ENCODE results near the gene NELFB. TPM values are rescaled to one million over a fixed set of nuclear protein-coding genes. Genes with fewer than 3 reads are reported as not detected.

NELFB gene
- total RNA-seq, 3 donors from 2014 or later: 32.6 to 39.2 (median 38.7) TPM

DNA sequence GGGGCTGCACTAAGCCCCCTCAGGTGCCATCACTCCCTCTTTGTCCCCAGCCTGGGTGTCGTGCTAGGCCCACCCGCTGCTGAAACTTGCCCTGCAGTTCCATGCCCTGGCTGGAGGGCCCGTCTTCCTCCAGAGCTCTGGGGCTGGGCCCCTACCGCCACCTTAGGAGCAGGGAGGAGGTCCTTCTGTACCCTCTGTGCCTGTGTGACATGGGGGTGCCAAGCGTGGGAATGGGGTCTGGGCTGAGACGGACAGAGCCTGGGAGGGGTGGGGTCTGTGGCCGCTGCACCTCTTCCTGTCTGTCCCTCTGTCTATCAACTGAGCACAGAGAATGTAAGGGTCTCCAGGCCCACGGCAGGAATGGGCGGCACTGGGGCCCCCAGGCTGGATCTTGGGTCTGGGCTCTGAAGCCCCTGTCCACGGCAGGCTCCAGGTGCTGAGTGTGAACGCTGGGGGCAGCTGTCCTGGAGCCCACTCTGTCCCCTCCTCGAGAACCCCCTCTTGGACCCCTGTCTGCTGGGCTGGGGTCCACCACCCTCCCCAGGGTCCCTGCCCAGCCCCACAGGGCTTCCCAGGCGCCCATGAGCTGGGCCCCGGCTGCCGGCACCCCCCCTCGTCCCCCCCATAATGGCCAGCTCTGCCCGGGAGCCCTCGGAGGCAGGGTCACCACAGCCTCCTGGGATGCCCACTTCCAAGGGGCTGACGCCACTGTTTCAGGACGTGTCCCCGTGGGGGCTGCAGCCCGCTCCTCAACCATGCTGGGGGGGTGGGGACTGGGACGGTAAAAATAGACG, 62.8 kb downstream of the NELFB start:
- Histone ChIP-seq H3K27me3 (no peaks in the 10 kb centered on the region), H3K27ac (peak overlapping the region in 1 of 2 donors; percentile 45), H3K36me3 (no peaks in the 10 kb centered on the region), H3K4me1 (peaks cover 0 to 7% of the 10 kb centered on the region in 2 donors), H3K4me3 (no peak overlapping the region), H3K9me3 (no peaks in the 10 kb centered on the region)
- intact Hi-C loops (cut with DNase I; ENCODE audit: low total_unique reads): no loop called here
- TF ChIP-seq POLR2A (IDR thresholded peaks at IDR 0.05) (no peak), POLR2AphosphoS5 (IDR thresholded peaks at IDR 0.05) (no peak)
- TF ChIP-seq, protein P1, sequence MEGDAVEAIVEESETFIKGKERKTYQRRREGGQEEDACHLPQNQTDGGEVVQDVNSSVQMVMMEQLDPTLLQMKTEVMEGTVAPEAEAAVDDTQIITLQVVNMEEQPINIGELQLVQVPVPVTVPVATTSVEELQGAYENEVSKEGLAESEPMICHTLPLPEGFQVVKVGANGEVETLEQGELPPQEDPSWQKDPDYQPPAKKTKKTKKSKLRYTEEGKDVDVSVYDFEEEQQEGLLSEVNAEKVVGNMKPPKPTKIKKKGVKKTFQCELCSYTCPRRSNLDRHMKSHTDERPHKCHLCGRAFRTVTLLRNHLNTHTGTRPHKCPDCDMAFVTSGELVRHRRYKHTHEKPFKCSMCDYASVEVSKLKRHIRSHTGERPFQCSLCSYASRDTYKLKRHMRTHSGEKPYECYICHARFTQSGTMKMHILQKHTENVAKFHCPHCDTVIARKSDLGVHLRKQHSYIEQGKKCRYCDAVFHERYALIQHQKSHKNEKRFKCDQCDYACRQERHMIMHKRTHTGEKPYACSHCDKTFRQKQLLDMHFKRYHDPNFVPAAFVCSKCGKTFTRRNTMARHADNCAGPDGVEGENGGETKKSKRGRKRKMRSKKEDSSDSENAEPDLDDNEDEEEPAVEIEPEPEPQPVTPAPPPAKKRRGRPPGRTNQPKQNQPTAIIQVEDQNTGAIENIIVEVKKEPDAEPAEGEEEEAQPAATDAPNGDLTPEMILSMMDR (IDR thresholded peaks at IDR 0.05): no peak
- DNase-seq (ENCODE audit: low spot score in 2 of 2): no peak

DNA sequence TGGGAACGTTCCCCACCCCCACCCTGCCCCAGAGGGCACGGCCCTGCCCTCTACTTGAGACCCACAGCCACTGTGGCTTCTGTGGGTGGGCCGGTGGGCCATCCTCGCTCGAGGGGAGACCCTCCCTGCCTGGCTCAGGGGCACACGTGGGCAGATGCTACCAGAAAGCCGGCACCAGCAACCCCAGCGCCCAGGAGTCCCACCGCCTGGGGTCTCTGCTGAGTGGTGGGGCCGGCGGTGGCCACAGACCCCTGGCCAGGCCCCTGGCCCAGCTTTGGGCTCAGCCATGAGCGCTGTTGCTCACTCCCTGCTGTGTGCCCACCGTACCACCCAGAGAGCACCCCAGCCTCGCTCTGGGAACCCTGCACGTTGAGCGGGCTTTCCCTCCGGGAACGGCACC, 63.5 kb downstream of the NELFB start:
- Histone ChIP-seq H3K4me3 (peak overlapping the region in 1 of 3 donors; percentile 4), H3K9me3 (no peaks in the 10 kb centered on the region), H3K4me1 (peaks cover 0 to 7% of the 10 kb centered on the region in 2 donors), H3K27ac (peak overlapping the region; percentile 8 to 45), H3K36me3 (no peaks in the 10 kb centered on the region), H3K27me3 (no peaks in the 10 kb centered on the region)
- DNase-seq (ENCODE audit: low spot score in 2 of 2): no peak
- intact Hi-C loops (cut with DNase I; ENCODE audit: low total_unique reads): no loop called here
- TF ChIP-seq, protein P1 (IDR thresholded peaks at IDR 0.05): no peak
- no peak for TF ChIP-seq POLR2A (IDR thresholded peaks at IDR 0.05)
- no peak for TF ChIP-seq POLR2AphosphoS5 (IDR thresholded peaks at IDR 0.05)

DNA sequence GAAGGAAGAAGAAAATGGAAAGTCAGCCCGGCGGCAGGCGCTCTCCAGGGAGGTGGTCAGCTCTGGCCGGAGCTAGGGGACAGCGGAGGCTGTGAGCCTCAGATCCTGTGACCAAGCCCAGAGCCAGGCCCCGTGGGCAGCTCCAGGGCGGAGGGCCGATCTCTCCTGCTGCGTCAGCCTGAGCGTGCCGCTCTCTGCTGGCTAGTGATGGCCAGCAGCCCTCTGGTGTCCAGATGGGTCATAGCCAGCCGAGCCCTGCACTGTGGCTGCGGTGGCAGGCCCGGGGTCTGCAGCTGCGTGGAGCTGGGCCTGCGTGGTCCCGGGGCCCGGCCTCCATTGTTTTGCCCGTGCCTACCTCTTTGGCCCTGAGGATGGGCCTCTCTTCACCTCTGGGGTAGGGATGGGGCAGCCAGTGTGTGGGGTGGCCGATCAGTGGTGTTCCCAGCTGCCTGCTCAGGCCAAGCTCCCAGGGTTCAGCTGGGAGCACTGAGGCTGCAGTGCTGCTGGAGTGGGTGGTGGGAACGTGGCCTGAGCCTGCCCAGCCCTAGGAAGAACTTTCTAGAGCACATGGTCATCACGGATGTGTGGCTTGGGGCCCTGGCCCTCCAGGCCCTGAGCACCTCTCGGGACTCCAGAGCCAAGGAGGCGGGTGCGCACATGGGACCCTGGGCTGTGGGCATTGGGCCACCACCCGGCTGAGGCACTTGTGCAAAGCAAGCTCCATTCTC, 64.0 kb downstream of the NELFB start:
- DNase-seq (ENCODE audit: low spot score in 2 of 2): peak in 1 of 2 donors; percentile 50
- H3K9me3 ChIP-seq: no peaks in the 10 kb centered on the region
- H3K27me3 ChIP-seq: no peaks in the 10 kb centered on the region
- intact Hi-C loops (cut with DNase I; ENCODE audit: low total_unique reads): no loop called here
- TF ChIP-seq, protein P1 (IDR thresholded peaks at IDR 0.05): no peak
- TF ChIP-seq POLR2A (IDR thresholded peaks at IDR 0.05) (no peak), POLR2AphosphoS5 (IDR thresholded peaks at IDR 0.05) (no peak)
- no peaks in the 10 kb centered on the region for H3K36me3 ChIP-seq
- peak overlapping the region in 1 of 2 donors; percentile 45 for H3K27ac ChIP-seq
- peak overlapping the region in 1 of 3 donors; percentile 4 for H3K4me3 ChIP-seq
- peaks cover 0 to 5% of the 10 kb centered on the region in 2 donors for H3K4me1 ChIP-seq

DNA sequence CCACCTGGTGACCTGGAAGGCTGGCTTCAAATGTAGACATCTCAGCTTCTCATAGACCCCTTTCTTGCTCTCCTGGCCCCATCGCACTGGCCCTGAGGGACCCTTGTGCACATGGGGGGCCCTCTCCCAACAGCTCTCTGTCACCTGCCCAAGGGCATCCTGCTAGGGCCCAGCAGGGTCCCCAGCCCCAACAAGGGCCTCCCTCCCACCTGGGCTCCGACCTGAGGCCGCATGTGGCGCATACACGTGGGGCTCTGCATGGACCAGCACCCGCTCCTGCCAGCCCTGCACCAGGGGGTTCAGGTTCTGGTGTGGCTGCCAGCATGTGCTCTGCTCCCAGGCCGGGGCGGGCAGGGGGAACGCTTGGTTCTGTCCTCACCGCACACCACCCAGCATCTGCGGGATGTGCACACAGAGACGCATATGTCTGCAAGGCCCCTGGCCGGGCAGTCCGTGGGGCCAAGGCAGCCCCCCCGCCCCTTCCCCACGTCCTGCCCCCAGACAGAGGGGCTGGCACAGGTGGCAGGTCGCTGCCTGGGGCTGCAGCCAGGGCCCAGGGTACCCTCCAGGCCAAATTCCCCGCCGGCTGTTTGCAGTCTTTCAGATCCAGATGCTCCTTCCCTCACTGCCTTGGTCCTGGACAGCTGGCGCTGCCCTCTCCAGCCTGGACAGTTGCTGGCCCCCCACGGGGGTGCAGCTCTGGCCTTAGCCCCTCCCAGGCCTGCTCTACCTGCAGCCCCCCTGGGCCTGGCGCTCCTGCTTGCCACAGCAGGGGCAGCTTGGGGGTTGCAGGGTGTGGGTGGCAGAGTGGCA, 64.8 kb downstream of the NELFB start:
- peak overlapping the region in 1 of 2 donors; percentile 45 for H3K27ac ChIP-seq
- no peaks in the 10 kb centered on the region for H3K4me1 ChIP-seq
- intact Hi-C loops (cut with DNase I; ENCODE audit: low total_unique reads): no loop called here
- DNase-seq (ENCODE audit: low spot score in 2 of 2): no peak
- no peaks in the 10 kb centered on the region for H3K9me3 ChIP-seq
- no peaks in the 10 kb centered on the region for H3K36me3 ChIP-seq
- H3K27me3 ChIP-seq: no peaks in the 10 kb centered on the region
- H3K4me3 ChIP-seq: no peak overlapping the region
- TF ChIP-seq POLR2AphosphoS5 (IDR thresholded peaks at IDR 0.05) (no peak), POLR2A (IDR thresholded peaks at IDR 0.05) (no peak)
- TF ChIP-seq, protein P1 (IDR thresholded peaks at IDR 0.05): no peak
